C4-2B (cell line): ENCODE measurements around the gene C10orf71.

ENCODE experiments used
- CTCF ChIP-seq: fragments of 450-650 bp; conservative IDR thresholded peaks from 2 replicates; pipeline ENCODE4 v1.5.1; 2017; ENCODE audit warnings: mild to moderate bottlenecking
- ZFX ChIP-seq: fragments of 450-650 bp; IDR thresholded peaks from 2 replicates; pipeline ENCODE4 v1.6.1; 2017

- TF ChIP-seq CTCF (no peak), ZFX (no peak)
Observed at GRCh38 chr10:49304137-49304536, 5.2 kb downstream of the C10orf71 start.
